Heart right ventricle (tissue), 16 donors: Measurements from ENCODE around the gene CCDC137. TPM values are rescaled to one million over a fixed set of nuclear protein-coding genes. Genes with fewer than 3 reads are reported as not detected.
A peak's percentile ranks its signal among the peaks of the same experiment; 100 is the strongest.

Experiments
- ATAC-seq, 8 donors: fragments of 200-7000 bp; cut with Tn5 transposase; one replicate each; pipeline ENCODE4 v1.9.1; 2020; ENCODE audit warnings: mild to moderate bottlenecking in 8 of 8, moderate library complexity in 8 of 8, moderate number of reproducible peaks in 1 of 8
- DNase-seq, 2 donors: peaks; one replicate each; pipeline ENCODE4 v3.0.0-alpha.2; 2020
- H3K27ac ChIP-seq, 10 donors: fragments of 200-600 bp; sonication (generic) in 2 of 10; one replicate each; pipeline versions ENCODE4 v1.5.0 to v1.8.0; 2020 to 2022; ENCODE audit warnings: mild to moderate bottlenecking in 3 of 10
- H3K27me3 ChIP-seq, 7 donors: fragments of 200-600 bp; one replicate each; pipeline ENCODE4 v1.8.0; 2021 to 2022; ENCODE audit warnings: mild to moderate bottlenecking in 2 of 7
- H3K36me3 ChIP-seq, 9 donors: fragments of 200-600 bp; sonication (generic) in 1 of 9; one replicate each; pipeline versions ENCODE4 v1.5.0 to v1.8.0; 2020 to 2022; ENCODE audit warnings: mild to moderate bottlenecking in 2 of 9
- H3K4me1 ChIP-seq, 9 donors: fragments of 200-600 bp; sonication (generic) in 1 of 9; one replicate each; pipeline versions ENCODE4 v1.5.0 to v1.8.0; 2020 to 2022; ENCODE audit warnings: mild to moderate bottlenecking in 4 of 9
- H3K4me3 ChIP-seq, 10 donors: fragments of 200-600 bp; sonication (generic) in 2 of 10; one replicate each; pipeline versions ENCODE4 v1.5.0 to v1.8.0; 2020 to 2022; ENCODE audit warnings: mild to moderate bottlenecking in 7 of 10, moderate library complexity in 2 of 10
- H3K9me3 ChIP-seq, 11 donors: fragments of 200-600 bp in 10 of 11; sonication (generic) in 2 of 11; one replicate each; pipeline versions ENCODE4 v1.5.0 to v1.8.0; 2013 to 2022; ENCODE audit warnings: mild to moderate bottlenecking in 2 of 11, control low read depth in 1 of 11, moderate library complexity in 1 of 11
- CTCF ChIP-seq, 9 donors: fragments of 200-600 bp; sonication (generic) in 2 of 9; IDR thresholded peaks; one replicate each; pipeline versions ENCODE4 v1.5.0 to v1.8.0; 2021 to 2022; ENCODE audit warnings: antibody characterized with exemption in 9 of 9, mild to moderate bottlenecking in 5 of 9, moderate library complexity in 1 of 9
- WGBS, 2 donors: extraction: QIAGEN DNeasy Blood & Tissue Kit; methylation state at CpG; one replicate each; pipeline ENCODE4 v1.1.7; 2013; ENCODE audit warnings: inconsistent platforms in 1 of 2; 5-methylcytosine and 5-hydroxymethylcytosine counted together
- intact Hi-C, 10 donors: fragments of 100-400 bp; cut with DNase I; formaldehyde crosslinking; loops; one replicate each; pipeline versions ENCODE4 v1.11.1 to v1.14.2; 2022
- polyA plus RNA-seq, 2 donors: library from polyadenylated mRNA; stranded (reverse); fragments of 200-250 nt; gene quantifications; one replicate each; pipeline ENCODE4 v1.2.3, GENCODE V29; 2013
- total RNA-seq, 10 donors: library from RNA; stranded (reverse); fragmentation: NEBNext Ultra II Directional in 3 of 10; extraction: Animal tissue kit (Norgen Biotek cat#: 25700) in 3 of 10; gene quantifications; one replicate each; pipeline versions ENCODE4 v1.2.1 to v1.2.4, GENCODE V29; 2021 to 2023
- donor health status: Arrhythmogenic right ventricular cardiomyopathy.
- donor health status: ischemic (EF 13 %, LVEDD 7.1; RV severe dilation, severe dysfunction).
- donor health status: healthy with polysubstance abuse.
- donor health status: DM: no; HTN: yes; CAD: no.
- donor health status: DM: no; HTN: no; CAD: no.
- donor health status: ischemic (EF 25% LVEDD 6.9; RV normal size, moderate dysfunction).
- donor health status: ischemic (EF 25% LVEDD 5.7; RV mildly dilated, moderate dysfunction).
- donor health status: healthy.
- donor health status: DM: yes; HTN: yes; CAD: no.
- donor health status: Ischemic cardiomyopathy.
- donor health status: ischemic (EF 35%, LVEDD 5.7; RV mildly dilated, moderate dysfunction).
- donor health status: nonischemic (EF 11% LVEDD 7.7; RV severe dilation, severe dysfunction).
- donor health status: DM: yes; HTN: yes; CAD: no.
- donor health status: PGD.
- donor health status: ischemic (EF 29% LVEDD 5.4; RV normal size, mild dysfunction).
- donor health status: nonischemic (EF 23%, LVEDD 6.1; RV moderate dilation, normal function).

CCDC137 gene
- total and polyA plus RNA-seq, 12 donors: 3.4 to 14.4 (median 5.5) TPM

- ATAC-seq (peak in 4 of 8 donors; percentile 2 to 10 (median 9)), DNase-seq (peak in 1 of 2 donors; percentile 22)
- WGBS, 2 donors: 9 to 13% methylated on average over 29 of the region's 29 CpGs
- Histone ChIP-seq H3K27me3 (no peaks in the 10 kb centered on the region), H3K36me3 (peaks cover 0 to 28% (median 6%) of the 10 kb centered on the region in 9 donors), H3K9me3 (no peaks in the 10 kb centered on the region), H3K4me1 (peaks cover 7 to 36% (median 31%) of the 10 kb centered on the region in 9 donors), H3K4me3 (peak overlapping the region in 7 of 10 donors; percentile 68 to 87 (median 80)), H3K27ac (no peak overlapping the region)
- TF ChIP-seq CTCF (IDR thresholded peaks at IDR 0.05): no peak
- intact Hi-C loops: no loop called here
Observed at GRCh38 chr17:81710514-81711308, 44.2 kb downstream of the CCDC137 start.

- intact Hi-C loops: no loop called here
- peak within 1 kb of the TSS in 7 of 10 donors; percentile 28 to 80 (median 64) for H3K27ac ChIP-seq
- peak in 1 of 9 donors; percentile 8 for TF ChIP-seq CTCF (IDR thresholded peaks at IDR 0.05)
Observed at GRCh38 chr17:81711814-81712467, 45.4 kb downstream of the CCDC137 start, which contains the start of gene SLC25A10. Gene SLC25A10, plus strand, starts transcription at chr17:81712284. Its CDS starts 143 bp downstream, at chr17:81712427.

DNA sequence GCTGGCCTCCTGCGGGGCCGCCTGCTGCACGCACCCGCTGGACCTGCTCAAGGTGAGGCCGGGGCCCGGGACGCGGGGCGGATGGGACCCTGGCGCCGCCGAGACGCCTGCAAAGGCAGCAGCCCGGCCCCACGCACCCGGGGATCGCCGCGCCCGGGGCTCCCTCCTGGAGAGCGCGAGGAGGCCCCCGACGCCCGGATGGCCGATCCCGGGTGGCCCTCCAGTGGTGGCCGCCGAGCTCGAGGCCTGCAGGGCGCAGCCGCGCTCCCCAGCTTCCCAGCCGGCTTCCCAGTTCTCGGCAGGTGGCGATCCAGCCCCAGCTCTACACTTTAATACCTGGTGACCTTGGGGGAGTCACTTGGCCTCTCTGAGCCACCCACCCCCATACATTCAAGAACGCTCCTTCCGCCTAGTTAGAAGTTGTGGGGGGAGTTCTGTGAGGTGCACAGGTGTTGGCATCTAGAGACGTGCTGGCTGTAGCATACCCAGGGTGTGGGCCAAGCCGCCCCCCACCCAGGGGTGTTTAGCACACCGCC, 46.0 kb downstream of the CCDC137 start:
- WGBS, 2 donors: 2% methylated on average over 37 to 41 of the region's 41 CpGs
- intact Hi-C loops: no loop called here
- peak in 7 of 8 donors; percentile 3 to 29 (median 18) for ATAC-seq
- DNase-seq: peak in 1 of 2 donors; percentile 44
- Histone ChIP-seq H3K27me3 (no peaks in the 10 kb centered on the region), H3K4me1 (peaks cover 7 to 36% (median 31%) of the 10 kb centered on the region in 9 donors), H3K27ac (peak overlapping the region in 5 of 10 donors; percentile 19 to 63 (median 40)), H3K9me3 (no peaks in the 10 kb centered on the region), H3K4me3 (peak overlapping the region in 9 of 10 donors; percentile 68 to 87 (median 80)), H3K36me3 (peaks cover 0 to 9% (median 0%) of the 10 kb centered on the region in 9 donors)
- TF ChIP-seq CTCF (IDR thresholded peaks at IDR 0.05): peak in 3 of 9 donors; percentile 20 to 31 (median 22)

More at GRCh38 chr17:81711814-81712467, 45.4 kb downstream of the CCDC137 start, which contains the start of gene SLC25A10:
- Histone ChIP-seq H3K36me3 (peaks cover 0 to 15% (median 0%) of the 10 kb centered on the region in 9 donors), H3K9me3 (no peaks in the 10 kb centered on the region), H3K4me1 (peaks cover 7 to 36% (median 31%) of the 10 kb centered on the region in 9 donors), H3K4me3 (peak within 1 kb of the TSS; percentile 24 to 87 (median 80)), H3K27me3 (no peaks in the 10 kb centered on the region)
- DNase-seq (peak; percentile 58 to 76), ATAC-seq (peak; percentile 56 to 92 (median 75))
- WGBS, 2 donors: 0 to 1% methylated on average over 62 to 89 of the region's 89 CpGs
